Spleen (tissue), 7 donors: Measurements from ENCODE around the gene ADPRH.

ENCODE experiments used
- CTCF ChIP-seq, 11 experiments: fragments of 200-600 bp in 7 of 11; fragments of 450-650 bp in 4 of 11; sonication (generic) in 4 of 11; IDR thresholded peaks in 8 of 11; conservative IDR thresholded peaks in 3 of 11; 1 replicate in 7 of 11; 2 replicates in 4 of 11; pipeline versions ENCODE4 v1.4.0 to v1.8.0; 2016 to 2021; ENCODE audit warnings: antibody characterized with exemption in 11 of 11, inconsistent platforms in 4 of 11, mild to moderate bottlenecking in 1 of 11
- POLR2AphosphoS5 ChIP-seq, 3 donors: sonication (generic); formaldehyde crosslinking; IDR thresholded peaks; one replicate each; pipeline ENCODE4 v1.5.1; 2017; ENCODE audit warnings: antibody characterized with exemption in 3 of 3
- donor health status: DM: no; HTN: no; CAD: no; lungs with moderate emphysema.
- donor health status: DM: no; HTN: no; CAD: no.
- donor health status: DM: no; HTN: no; CAD: no.

DNA sequence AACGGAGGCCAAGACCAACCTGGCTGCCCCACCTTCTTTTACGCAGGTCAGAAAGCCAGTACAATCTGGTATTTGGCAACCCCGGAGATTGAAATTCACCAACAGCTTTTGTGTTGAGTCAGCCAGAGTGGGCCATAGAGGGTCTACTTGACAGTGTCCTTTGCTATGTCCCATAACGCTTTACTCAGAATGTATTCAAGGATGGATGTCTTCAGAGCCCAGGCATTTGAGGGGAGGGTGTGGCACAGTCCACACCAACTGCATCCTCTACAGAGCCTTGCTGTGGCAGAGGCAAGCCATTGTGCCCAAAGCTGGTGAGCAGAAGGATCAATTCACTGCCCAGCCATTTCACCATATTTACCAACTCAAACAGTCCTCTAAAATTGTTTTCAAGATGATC is 36.8 kb downstream of the ADPRH start:
- TF ChIP-seq CTCF (IDR thresholded peaks at IDR 0.05 in 8 of 11, conservative IDR thresholded peaks at IDR 0.05 in 3 of 11) (no peak), POLR2AphosphoS5 (IDR thresholded peaks at IDR 0.05) (no peak)
